ENCODE measurements around the gene NRXN3. TPM values are rescaled to one million over a fixed set of nuclear protein-coding genes. Genes with fewer than 3 reads are reported as not detected.

Gene NRXN3
- total and polyA plus RNA-seq, 2 experiments from 2014 or later = 1.0 to 1.8 TPM

- no peaks in the 10 kb centered on the region; the same call in 2 of the 3 replicates for H3K36me3 Mint-ChIP-seq (ENCODE audit: low read depth)
- Histone ChIP-seq H3K27ac (ENCODE audit: low read depth) (no peak overlapping the region), H3F3A (replicated peaks; ENCODE audit: low read depth) (no peaks in the 10 kb centered on the region), H3K27me3 (ENCODE audit: insufficient read depth) (no peaks in the 10 kb centered on the region), H3K4me3 (no peak overlapping the region), H3K4me1 (ENCODE audit: insufficient read depth) (peaks cover 7% of the 10 kb centered on the region; the same call in 1 of the 2 replicates), H3K4me2 (no peak overlapping the region), H3K9me2 (ENCODE audit: insufficient read depth) (0 out of 2 replicates have a peak, but pooled peaks cover 3% of the 10 kb centered on the region), H4K20me1 (replicated peaks; ENCODE audit: insufficient read depth) (no peaks in the 10 kb centered on the region), H2AFZ (no peak overlapping the region), H3K79me2 (replicated peaks; ENCODE audit: insufficient read depth) (no peaks in the 10 kb centered on the region), H3K36me3 (ENCODE audit: insufficient read depth) (no peaks in the 10 kb centered on the region)
- no peak for DNase-seq (ENCODE audit: low spot score)
- H3K4me3 Mint-ChIP-seq = no peak overlapping the region
- no peak for ATAC-seq
- peaks cover 1% of the 10 kb centered on the region for H3K27me3 Mint-ChIP-seq (ENCODE audit: insufficient read depth, low read depth, poor library complexity)
- TF ChIP-seq ETS1 (IDR thresholded peaks at IDR 0.05) = no peak
- TF ChIP-seq CTCF (conservative IDR thresholded peaks at IDR 0.05; ENCODE audit: low read depth in 2 of 2) = no peak
- TF ChIP-seq NANOG (IDR thresholded peaks at IDR 0.05; ENCODE audit: borderline replicate concordance) = no peak
- no peak for TF ChIP-seq STAT1 (IDR thresholded peaks at IDR 0.05; ENCODE audit: unreplicated experiment)
- TF ChIP-seq JUNB (IDR thresholded peaks at IDR 0.05; ENCODE audit: unreplicated experiment) = no peak
- TF ChIP-seq ZNF462 (CRISPR knock-in tag; IDR thresholded peaks at IDR 0.05) = no peak
- TF ChIP-seq EZH2phosphoT487 (IDR thresholded peaks at IDR 0.05; ENCODE audit: unreplicated experiment) = no peak
- TF ChIP-seq REST (IDR thresholded peaks at IDR 0.05; ENCODE audit: unreplicated experiment) = no peak
- TF ChIP-seq EZH2 (IDR thresholded peaks at IDR 0.05; ENCODE audit: low read depth, unreplicated experiment) = no peak
- TF ChIP-seq ZNF331 (CRISPR knock-in tag; IDR thresholded peaks at IDR 0.05; ENCODE audit: low read depth) = no peak
- TF ChIP-seq ZNF114 (CRISPR knock-in tag; IDR thresholded peaks at IDR 0.05) = no peak
- no peak for TF ChIP-seq POLR2AphosphoS5 (IDR thresholded peaks at IDR 0.05; ENCODE audit: low read depth)
- TF ChIP-seq CREB1 (CRISPR knock-in tag; IDR thresholded peaks at IDR 0.05; ENCODE audit: low read depth) = no peak
- peaks cover 18% of the 10 kb centered on the region for H3K4me1 Mint-ChIP-seq
- peaks cover 11% of the 10 kb centered on the region; the same call in 2 of the 3 replicates for H3K9me3 Mint-ChIP-seq
- H3K27ac Mint-ChIP-seq = no peak overlapping the region
Measured at GRCh38 chr14:78123650-78124253, 46.4 kb upstream of the NRXN3 start.

Data from GM23338 (cell line).